SH-SY5Y (cell line): Measurements from ENCODE around the gene NRAP.

Experiments
- GATA2 ChIP-seq: IDR thresholded peaks from 2 replicates; pipeline ENCODE4 v1.6.1; 2011; ENCODE audit warnings: mild to moderate bottlenecking, low read depth, low read length
- GATA3 ChIP-seq: IDR thresholded peaks from 2 replicates; pipeline ENCODE4 v1.6.1; 2011; ENCODE audit warnings: low read depth, mild to moderate bottlenecking, low read length, moderate library complexity

NRAP gene

DNA sequence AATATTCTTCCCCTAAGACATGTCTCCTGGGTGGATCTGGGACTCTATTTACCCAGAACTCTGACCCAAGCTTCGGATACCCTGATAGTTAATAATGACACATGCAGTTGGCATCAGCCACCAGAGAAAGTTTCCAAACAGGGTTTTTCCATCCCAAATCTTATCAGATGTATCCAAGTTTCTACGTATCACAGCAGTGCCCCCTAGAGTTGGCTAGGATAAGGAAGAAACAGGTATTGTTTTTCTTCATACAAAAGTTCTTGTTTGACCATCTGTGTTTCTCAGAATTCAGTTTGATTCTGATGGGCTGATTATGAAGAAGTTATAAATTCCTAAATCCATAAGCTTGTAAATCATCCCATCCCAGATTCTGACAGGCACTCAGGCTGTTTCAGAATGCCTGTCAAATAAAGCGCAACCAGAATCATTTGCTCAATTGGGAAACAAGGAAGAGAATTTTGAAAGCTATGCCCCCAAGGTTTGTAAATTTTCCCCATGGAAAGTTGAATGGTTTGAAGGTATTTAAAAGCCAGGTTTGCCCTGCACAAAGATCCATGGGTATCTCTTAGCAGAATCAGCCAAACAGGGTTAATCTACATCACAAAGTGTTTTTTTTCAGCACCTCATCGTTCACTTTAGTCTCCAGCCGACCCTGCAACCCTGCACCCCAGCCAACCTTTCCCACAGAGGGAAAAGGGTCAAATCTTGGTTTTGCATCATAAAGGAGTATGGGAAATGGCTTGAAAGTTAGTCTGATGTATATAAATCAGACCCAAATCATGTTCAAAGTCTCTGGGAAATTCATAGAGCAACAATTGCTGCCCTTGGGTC is 47.4 kb downstream of the NRAP start:
- no peak for TF ChIP-seq GATA2
- no peak for TF ChIP-seq GATA3

DNA sequence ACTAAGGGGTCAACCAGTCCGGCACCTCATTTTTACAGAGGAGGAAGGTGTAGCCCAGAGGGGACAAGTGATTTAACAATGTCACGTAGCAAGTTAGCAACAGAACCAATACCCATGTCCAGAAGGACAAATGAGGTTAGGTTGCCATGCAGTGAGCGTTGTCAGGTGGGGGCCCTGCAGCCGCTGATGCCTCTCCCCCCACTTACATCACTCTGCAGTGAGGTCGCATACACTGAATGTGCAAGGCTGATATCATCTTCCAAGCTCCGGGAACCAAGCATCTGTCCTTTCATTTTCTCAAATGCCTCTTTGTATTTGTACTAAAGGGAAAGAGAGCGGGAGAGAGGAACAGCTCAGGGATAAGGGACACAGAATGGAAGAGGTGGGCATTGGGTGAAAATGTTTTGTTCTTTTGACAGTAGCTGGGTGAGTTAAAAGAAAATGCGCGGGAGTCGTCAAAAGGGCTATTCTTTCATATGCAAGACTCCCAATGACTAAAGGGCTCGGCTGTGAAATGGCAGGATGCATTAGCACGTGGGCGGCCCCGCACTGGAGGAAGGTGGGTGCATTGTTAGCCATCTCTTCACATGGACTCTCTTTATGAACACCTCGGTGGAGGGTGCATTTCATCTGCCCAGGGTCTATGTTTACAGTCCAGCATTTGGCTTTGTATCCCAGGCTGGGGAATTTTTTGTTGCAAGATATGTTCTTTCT is 49.7 kb downstream of the NRAP start:
- TF ChIP-seq GATA2 (no peak), GATA3 (no peak)

DNA sequence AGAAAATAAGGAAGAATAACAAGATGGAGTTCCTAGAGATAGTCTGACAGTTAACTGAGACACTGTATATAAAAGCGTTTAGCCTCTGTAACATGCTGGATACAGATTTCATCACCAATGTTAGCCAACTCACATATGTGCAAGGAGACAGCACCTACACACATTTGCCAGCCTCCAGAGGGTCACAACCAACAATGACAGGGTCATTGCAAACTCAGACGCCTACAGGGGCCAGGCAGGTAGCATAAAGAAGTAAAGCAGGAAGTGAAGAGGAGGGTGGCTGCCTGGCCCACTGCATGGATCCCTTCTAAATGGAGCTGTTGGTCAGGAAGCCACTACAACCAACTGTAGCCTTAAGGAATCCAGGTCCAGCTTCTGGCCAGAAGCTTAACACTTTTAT is 50.4 kb downstream of the NRAP start:
- TF ChIP-seq GATA3 (no peak), GATA2 (no peak)

DNA sequence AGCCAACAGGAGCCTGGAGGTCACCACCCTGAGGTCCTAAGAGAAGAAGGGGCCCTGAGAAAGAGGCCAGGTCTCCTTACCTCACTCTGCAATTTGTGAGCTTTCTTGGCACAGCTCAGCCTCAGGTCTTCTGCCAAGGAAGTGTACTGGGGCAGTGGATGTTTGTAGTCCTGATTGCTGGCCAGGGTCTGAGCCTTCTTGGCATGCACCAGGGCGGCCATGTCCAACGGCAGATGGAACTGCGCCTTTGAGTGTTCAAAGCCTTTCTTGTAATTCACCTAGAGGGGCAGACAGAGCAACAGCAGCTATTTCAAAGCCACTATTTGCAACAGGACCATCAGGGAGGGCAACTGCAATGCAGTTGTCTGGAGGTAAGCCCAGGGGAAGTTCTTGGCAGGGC is 51.7 kb downstream of the NRAP start:
- no peak for TF ChIP-seq GATA3
- no peak for TF ChIP-seq GATA2

DNA sequence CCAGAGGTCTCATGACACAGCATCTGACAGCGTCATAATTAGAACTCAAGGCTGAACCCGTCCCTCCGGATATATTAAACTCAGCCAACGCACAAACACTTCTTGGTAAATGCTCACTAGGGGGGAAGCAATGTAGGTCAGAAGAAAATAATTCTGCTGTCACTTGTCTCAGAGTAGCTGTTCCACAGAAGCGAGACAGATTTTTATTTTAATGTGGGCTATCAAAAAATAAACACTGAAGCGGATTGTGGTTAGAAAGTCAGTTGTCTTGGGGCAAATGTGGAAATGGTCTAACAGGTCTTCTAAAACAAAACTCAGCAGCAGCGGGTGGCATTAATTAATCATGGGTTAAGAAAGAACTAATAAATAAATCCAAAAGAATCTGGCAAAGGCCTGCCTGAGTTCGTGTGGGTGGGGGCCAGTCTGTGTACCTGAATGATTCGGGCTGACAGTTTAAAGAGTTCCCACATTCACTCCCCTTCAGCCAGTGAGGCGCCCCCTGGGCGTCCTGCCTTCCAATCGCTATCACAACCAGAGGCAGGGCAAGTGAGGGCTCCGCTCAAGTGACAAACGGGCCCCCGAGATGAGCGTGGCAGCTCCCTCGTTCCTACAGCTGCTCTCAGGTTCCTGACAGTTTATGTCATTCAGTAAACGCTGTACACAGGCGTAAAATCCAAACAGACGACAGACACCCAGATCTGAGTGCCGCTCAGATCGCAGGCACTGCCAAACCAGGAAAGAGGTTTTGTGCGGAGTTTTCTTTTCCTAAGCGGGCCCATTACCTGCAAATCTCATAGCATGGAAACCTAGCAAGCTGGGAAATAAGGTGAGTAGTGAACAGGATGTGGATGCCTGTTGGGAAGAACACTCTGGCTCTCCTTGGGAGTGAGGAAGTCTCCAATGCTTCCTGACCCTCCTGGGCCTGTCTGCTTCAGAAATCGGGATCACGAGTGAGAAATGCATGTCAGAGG is 52.9 kb downstream of the NRAP start:
- no peak for TF ChIP-seq GATA2
- no peak for TF ChIP-seq GATA3

DNA sequence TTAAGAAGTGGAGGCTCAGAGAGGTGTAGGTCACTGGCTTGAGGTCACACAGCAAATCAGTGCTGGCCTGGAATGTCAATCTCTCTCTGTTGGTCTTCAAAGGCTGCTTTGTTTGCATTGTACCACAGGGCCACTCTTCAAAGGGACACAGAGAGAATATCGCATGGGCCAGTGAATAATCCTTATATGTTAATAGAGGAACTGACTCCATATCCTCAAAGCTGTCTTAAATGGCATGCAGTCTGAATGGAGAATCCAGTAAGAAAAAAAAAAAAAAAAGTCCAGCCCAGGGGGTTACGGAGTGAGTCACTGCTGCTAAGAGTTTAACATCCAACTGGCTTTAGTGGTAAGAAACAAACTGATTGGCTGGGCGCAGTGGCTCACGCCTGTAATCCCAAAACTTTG is 54.1 kb downstream of the NRAP start:
- TF ChIP-seq GATA3 = no peak
- TF ChIP-seq GATA2 = no peak

DNA sequence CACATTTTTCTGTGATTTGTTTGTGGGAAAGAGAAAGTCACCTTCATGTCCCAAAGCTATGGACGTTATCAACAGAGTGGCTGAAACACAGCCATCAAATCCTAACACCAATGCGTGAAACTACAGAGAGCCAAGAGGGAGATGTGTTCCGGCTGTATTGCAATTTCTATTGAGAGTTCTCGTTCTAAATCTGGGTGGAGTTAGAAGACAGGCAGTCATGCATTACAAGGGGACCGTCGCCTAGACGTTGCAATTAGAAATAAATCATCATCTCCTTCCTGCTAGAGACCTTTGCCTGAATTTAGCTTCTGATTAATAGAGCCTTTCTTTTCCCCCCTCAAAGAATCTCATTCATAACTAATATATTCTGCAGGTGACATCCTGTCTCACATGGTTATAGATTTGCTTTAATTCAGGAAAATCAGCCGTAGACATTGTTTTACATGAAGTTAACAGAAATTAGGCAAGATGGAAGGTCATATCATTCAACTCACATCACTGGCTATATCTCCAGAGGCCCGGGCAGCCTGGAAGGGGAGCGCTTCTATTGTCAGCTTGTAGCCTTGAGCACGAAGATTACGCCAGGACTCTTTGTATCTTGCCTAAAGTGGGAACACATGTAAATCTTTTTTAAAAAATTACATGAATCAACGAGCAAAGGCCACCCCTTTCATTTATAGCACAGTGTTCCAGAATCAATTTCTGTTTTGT is 58.4 kb downstream of the NRAP start:
- no peak for TF ChIP-seq GATA3
- TF ChIP-seq GATA2 = no peak

DNA sequence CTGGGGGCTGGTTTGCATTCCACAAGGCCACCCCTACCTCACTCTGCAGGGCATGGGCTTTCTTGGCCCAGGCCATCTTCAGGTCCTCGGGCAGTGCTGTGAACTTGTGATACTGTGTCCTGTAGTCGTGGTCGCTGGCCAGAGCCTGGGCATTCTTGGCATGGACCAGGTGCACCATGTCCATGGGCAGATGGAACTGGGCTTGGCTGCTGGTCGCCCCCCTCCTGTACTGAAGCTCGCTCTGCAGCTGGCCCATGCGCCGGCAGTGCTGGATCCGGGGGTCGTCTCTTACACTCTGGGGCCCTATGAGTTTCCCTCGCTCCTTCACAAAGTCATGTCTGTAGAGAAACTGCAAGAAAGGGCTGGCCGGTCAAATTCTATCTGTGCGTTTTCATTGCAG is 59.3 kb downstream of the NRAP start:
- TF ChIP-seq GATA3 (no peak), GATA2 (no peak)

DNA sequence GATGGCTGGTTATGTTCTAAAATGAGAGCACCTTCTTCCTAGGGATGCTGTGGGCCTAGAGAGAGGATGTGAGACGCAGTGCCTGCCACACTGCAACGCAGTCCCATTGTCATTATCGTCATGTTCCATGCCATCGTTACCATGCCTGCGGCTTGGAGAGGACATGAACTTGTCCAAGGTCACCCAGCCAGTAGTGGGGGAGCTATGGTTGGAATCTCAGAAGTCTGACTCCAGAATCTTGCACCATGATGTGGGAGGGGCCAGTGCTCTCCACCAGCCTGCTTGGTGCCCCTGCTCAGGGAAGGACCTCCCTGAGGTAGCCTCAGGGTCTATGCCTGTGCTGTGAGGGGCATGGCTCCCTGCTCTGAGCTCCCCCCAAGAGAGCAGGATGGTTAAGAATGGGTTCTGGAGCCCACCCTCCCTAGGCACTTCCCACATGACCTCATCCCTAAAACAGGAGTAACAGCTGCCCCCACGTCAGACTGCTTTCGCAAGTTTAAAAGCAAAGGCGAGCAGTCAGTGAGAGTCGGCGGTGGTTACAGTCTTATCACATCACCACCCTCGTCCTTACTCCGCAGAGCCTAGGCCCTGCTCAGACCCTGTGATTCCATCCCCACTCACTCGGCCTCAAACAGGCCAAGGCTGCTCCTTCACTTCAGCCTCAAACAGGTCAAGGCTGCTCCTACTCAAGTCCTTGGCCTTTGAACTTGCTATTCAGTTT is 60.6 kb downstream of the NRAP start:
- TF ChIP-seq GATA2 (no peak), GATA3 (no peak)

DNA sequence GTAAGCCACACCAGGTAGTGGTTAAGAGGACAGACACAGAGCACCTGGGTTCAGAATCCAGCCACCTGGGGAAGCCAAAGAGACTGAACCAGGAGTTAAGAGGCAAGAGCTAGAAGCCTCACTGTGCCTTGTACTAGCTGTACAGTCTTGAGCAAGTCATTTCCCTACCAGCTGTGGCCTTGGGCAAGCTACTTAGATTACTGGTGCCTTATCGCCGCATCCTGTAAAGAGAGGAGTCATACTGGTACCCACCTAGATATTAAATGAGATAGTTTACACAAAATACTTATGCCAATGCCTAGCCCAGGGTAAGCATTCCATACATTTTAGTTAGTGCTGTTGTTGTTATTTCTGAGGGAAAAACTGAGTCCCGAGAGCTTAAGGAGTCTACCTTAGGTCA is 63.3 kb downstream of the NRAP start:
- TF ChIP-seq GATA2 (no peak), GATA3 (no peak)

DNA sequence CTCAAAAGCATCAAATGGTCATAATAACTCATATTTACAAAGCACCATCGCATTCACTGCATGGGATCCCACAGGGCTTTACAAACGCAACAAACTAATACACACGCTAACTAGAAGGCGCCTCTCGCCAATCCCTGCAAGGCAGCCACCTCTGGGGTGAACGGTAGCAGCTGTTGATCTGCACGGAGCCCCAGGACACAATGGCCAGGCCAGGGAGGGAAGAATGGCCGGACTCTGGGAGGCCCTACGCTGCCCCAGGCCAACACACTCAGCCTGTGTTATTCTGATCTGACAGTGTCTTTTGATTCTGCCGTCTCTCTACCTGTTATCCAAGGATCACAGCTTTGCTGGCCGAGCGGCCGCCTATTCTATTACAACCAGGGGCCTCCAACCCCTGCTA is 69.2 kb downstream of the NRAP start:
- TF ChIP-seq GATA3 = no peak
- TF ChIP-seq GATA2 = no peak

DNA sequence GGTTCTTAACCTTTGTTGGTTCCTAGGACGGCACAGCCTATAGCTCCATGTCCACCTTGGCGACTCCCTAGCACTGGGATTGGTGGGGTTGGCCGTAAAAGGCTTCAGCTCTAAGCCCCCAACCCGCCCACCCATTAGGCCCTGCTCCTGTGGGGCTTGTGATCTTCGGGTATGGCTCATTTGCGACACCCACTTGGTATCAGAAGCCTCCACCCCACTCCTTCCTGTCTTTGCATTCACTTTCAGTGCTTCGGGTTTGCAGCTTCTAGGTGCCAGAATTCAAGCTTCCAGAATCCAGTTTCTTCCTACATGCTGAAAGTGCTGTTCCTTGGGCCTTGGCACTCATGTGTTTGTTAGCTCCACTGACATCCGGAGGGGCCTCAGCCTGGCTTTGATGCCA is 71.5 kb downstream of the NRAP start:
- TF ChIP-seq GATA2 = no peak
- TF ChIP-seq GATA3 = no peak

DNA sequence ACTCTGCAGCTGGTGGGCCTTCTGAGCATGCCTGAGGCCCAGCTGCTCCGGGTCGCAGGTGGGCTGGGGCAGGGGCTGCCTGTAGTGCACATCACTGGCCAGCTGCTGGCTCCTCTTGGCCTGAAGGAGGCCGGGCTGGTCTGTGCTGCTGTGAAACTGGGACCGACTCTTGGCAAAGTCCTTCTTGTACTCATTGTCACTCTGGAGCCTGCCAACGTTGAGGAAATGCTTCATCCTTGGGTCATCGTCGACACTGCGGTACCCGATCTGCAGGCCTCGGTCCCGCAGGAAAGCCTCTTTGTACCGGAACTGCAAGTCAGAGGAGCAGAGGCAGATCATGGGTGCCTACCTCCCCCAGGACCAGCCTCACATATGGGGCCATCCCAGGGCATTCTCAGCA is 73.3 kb downstream of the NRAP start:
- TF ChIP-seq GATA2 (no peak), GATA3 (no peak)
